K562 (cell line): ENCODE data around the gene CPOX. TPM values are rescaled to one million over a fixed set of nuclear protein-coding genes. Genes with fewer than 3 reads are reported as not detected.

Source experiments
- ATAC-seq: fragments of 200-7000 bp; cut with Tn5 transposase; 3 replicates; pipeline ENCODE4 v1.9.1; 2020; ENCODE audit warnings: moderate library complexity
- BruUV-seq: library from RNA; stranded (reverse); fragments of 400-500 nt; replicated peaks from 2 replicates; lab custom pipeline; 2021; lab: Mats Ljungman, UMichigan
- CTCF ChIA-PET: fragments of 300-600 bp; formaldehyde crosslinking; extraction: SDS; loops from one replicate; lab custom pipeline; 2021; ENCODE audit warnings: low intra/inter-chr PET ratio; lab: Yijun Ruan, JAX
- POLR2A ChIA-PET: fragments of 300-600, 350-650 bp; sonication (Branson Sonifier 250); formaldehyde crosslinking; extraction: SDS; loops from one replicate; lab custom pipeline; 2021; ENCODE audit warnings: antibody characterized with exemption, inconsistent platforms; lab: Yijun Ruan, JAX
- DNase-seq, 4 experiments: peaks; one replicate each; pipeline versions ENCODE4 v3.0.0 to v3.0.0-alpha.2; 2011 to 2018; ENCODE audit warnings: low spot score in 3 of 4, mixed read lengths in 3 of 4; ENCODE audit errors: extremely low read depth in 1 of 4
- FAIRE-seq: peaks from 2 replicates; lab custom pipeline; 2011; peaks lifted over from hg19 to GRCh38; lab: Jason Lieb, UNC
- H2AFZ ChIP-seq: 2 replicates; pipeline ENCODE4 v1.6.0; 2011; ENCODE audit warnings: low read depth, low read length, control low read depth, inconsistent platforms
- H3K27ac ChIP-seq: fragments of 200-600 bp; 3 replicates; pipeline ENCODE4 v1.8.0; 2011; ENCODE audit warnings: low read depth, mild to moderate bottlenecking, control low read depth, inconsistent platforms, low read length, moderate library complexity, mixed read lengths; ENCODE audit errors: extremely low read depth
- H3K27me3 ChIP-seq, 2 experiments: fragments of 300-600 bp in 1 of 2; 2 replicates in 1 of 2; 3 replicates in 1 of 2; pipeline versions ENCODE4 v1.6.0 to v1.8.0; 2011; ENCODE audit warnings: inconsistent platforms in 2 of 2, low read length in 2 of 2, mild to moderate bottlenecking in 1 of 2, mixed read lengths in 1 of 2, moderate library complexity in 1 of 2; ENCODE audit not compliant: control insufficient read depth in 2 of 2, insufficient read depth in 2 of 2
- H3K36me3 ChIP-seq: fragments of 300-600 bp; 3 replicates; pipeline ENCODE4 v1.8.0; 2011; ENCODE audit warnings: mild to moderate bottlenecking, low read length, inconsistent platforms; ENCODE audit not compliant: control insufficient read depth, insufficient read depth
- H3K4me1 ChIP-seq, 2 experiments: fragments of 200-600 bp in 1 of 2; replicated peaks in 1 of 2; 2 replicates in 1 of 2; 3 replicates in 1 of 2; pipeline versions ENCODE4 v1.5.1 to v1.8.0; 2011; ENCODE audit warnings: inconsistent platforms in 2 of 2, low read length in 2 of 2, mild to moderate bottlenecking in 1 of 2, mixed read lengths in 1 of 2, moderate library complexity in 1 of 2; ENCODE audit not compliant: control insufficient read depth in 2 of 2, insufficient read depth in 2 of 2
- H3K4me2 ChIP-seq: 2 replicates; pipeline ENCODE4 v1.6.1; 2011; ENCODE audit warnings: low read length, control low read depth, inconsistent platforms, mixed read lengths; ENCODE audit not compliant: insufficient read depth
- H3K4me3 ChIP-seq: fragments of 200-600 bp; sonication (generic), shearing (Covaris generic); 2 replicates; pipeline ENCODE4 v1.5.1; 2016; ENCODE audit warnings: control low read depth, inconsistent platforms
- H3K79me2 ChIP-seq: fragments of 200-600 bp; 3 replicates; pipeline ENCODE4 v1.8.0; 2011; ENCODE audit warnings: low read length, inconsistent platforms; ENCODE audit not compliant: control insufficient read depth, insufficient read depth
- H3K9ac ChIP-seq, 2 experiments: 2 replicates each; pipeline versions ENCODE4 v1.6.0 to v1.6.1; 2011; ENCODE audit warnings: low read depth in 2 of 2, low read length in 2 of 2, control low read depth in 1 of 2, inconsistent platforms in 1 of 2, mild to moderate bottlenecking in 1 of 2, mixed read lengths in 1 of 2; ENCODE audit not compliant: insufficient read depth in 1 of 2
- H3K9me1 ChIP-seq: one replicate; pipeline ENCODE4 v1.6.0; 2011; ENCODE audit warnings: inconsistent platforms, mild to moderate bottlenecking, low read length, moderate library complexity; ENCODE audit not compliant: control insufficient read depth, insufficient read depth
- H3K9me3 ChIP-seq: replicated peaks from 2 replicates; pipeline ENCODE4 v1.5.1; 2011; ENCODE audit warnings: low read depth, low read length, inconsistent platforms; ENCODE audit not compliant: control insufficient read depth, insufficient read depth
- H4K20me1 ChIP-seq: replicated peaks from 2 replicates; pipeline ENCODE4 v1.6.1; 2011; ENCODE audit warnings: low read length, inconsistent platforms, mixed read lengths; ENCODE audit not compliant: control insufficient read depth, insufficient read depth
- COPS2 ChIP-seq: fragments of 450-650 bp; conservative IDR thresholded peaks from 2 replicates; pipeline ENCODE4 v1.6.1; 2016; ENCODE audit warnings: mild to moderate bottlenecking, moderate library complexity
- DDX20 ChIP-seq: fragments of 450-650 bp; IDR thresholded peaks from 2 replicates; pipeline ENCODE4 v1.6.1; 2016; ENCODE audit warnings: missing genetic modification characterization, low read depth, mild to moderate bottlenecking, missing compliant biosample characterization, moderate library complexity
- ETV6 ChIP-seq, 3 experiments: fragments of 150-350 bp in 1 of 3; sonication (generic) in 1 of 3; formaldehyde crosslinking in 1 of 3; IDR thresholded peaks; 2 replicates each; pipeline versions ENCODE4 v1.6.1 to v1.8.0; 2014 to 2022; ENCODE audit warnings: borderline replicate concordance in 2 of 3, low read depth in 2 of 3, antibody characterized with exemption in 1 of 3, low read length in 1 of 3, mild to moderate bottlenecking in 1 of 3, missing genetic modification reagents in 1 of 3
- MYC ChIP-seq, 2 experiments: fragments of 250-450 bp in 1 of 2; sonication (Bioruptor Pico) in 1 of 2; IDR thresholded peaks; 2 replicates each; pipeline versions ENCODE4 v1.5.1 to v1.6.1; 2012 to 2021; ENCODE audit warnings: low read depth in 2 of 2, borderline replicate concordance in 1 of 2, improper control_type of control experiment in 1 of 2, low read length in 1 of 2, mild to moderate bottlenecking in 1 of 2, moderate library complexity in 1 of 2
- POLR2B ChIP-seq: fragments of 450-650 bp; IDR thresholded peaks from 2 replicates; pipeline ENCODE4 v1.6.1; 2018; ENCODE audit warnings: low read depth; ENCODE audit not compliant: partially characterized antibody
- XRCC5 ChIP-seq: fragments of 200-400 bp; formaldehyde crosslinking; IDR thresholded peaks from 2 replicates; pipeline ENCODE4 v1.6.1; 2017; ENCODE audit warnings: low read depth, mild to moderate bottlenecking, low read length
- ZNF263 ChIP-seq: sonication (generic); formaldehyde crosslinking; IDR thresholded peaks from 2 replicates; pipeline ENCODE4 v1.8.0; 2022; ENCODE audit warnings: mild to moderate bottlenecking, missing genetic modification reagents, borderline replicate concordance
- ZNF324 ChIP-seq: fragments of 250-450 bp; sonication (Bioruptor Pico); IDR thresholded peaks from 2 replicates; pipeline ENCODE4 v1.4.0; 2020; ENCODE audit warnings: mild to moderate bottlenecking
- ZNF780A ChIP-seq: fragments of 250-450 bp; sonication (Bioruptor Pico); IDR thresholded peaks from 2 replicates; pipeline ENCODE4 v1.5.0; 2021; ENCODE audit warnings: mild to moderate bottlenecking
- WGBS: fragments of 100-300 bp; shearing (Covaris generic); methylation state at CpG from one replicate; pipeline ENCODE4 v1.1.6; 2016; ENCODE audit warnings: low coverage, mixed read lengths; ENCODE audit not compliant: insufficient coverage; ENCODE audit errors: missing lambda C conversion rate; 5-methylcytosine and 5-hydroxymethylcytosine counted together
- in situ Hi-C: fragments of 300-500 bp; cut with MboI; formaldehyde crosslinking; loops from 4 replicates; pipeline ENCODE4 v1.15.0; 2018; ENCODE audit warnings: inconsistent platforms, mixed read lengths
- intact Hi-C: fragments of 100-400 bp; cut with micrococcal nuclease; formaldehyde crosslinking; loops from 2 replicates; pipeline ENCODE4 v1.14.2; 2022
- polyA plus RNA-seq, 8 experiments: library from polyadenylated mRNA; depleted of rRNA in 4 of 8; stranded (reverse) in 5 of 8; unstranded in 3 of 8; fragments of >200 nt; fragmentation: Nextera tagmentation in 2 of 8; fragmentation: Illumina TruSeq in 1 of 8; extraction: Ambion mirVana in 2 of 8; extraction: Trizol in 1 of 8; gene quantifications; 2 replicates each; pipeline versions ENCODE4 v1.2.1 to v1.2.3, GENCODE V29; 2011 to 2014; ENCODE audit warnings: inconsistent platforms in 1 of 8, missing spikeins in 1 of 8
- total RNA-seq, 7 experiments: library from RNA; depleted of rRNA in 6 of 7; stranded (reverse); fragments of >200 nt in 6 of 7; fragmentation: Illumina TruSeq in 2 of 7; extraction: Trizol in 2 of 7; gene quantifications; 2 replicates each; pipeline versions ENCODE4 v1.2.1 to v1.2.3, GENCODE V29; 2011 to 2021; ENCODE audit warnings: low replicate concordance in 1 of 7
- TF ChIP-seq, protein P1 (sequence below): sonication (generic); formaldehyde crosslinking; IDR thresholded peaks from 2 replicates; pipeline ENCODE4 v1.8.0; 2023; ENCODE audit warnings: mild to moderate bottlenecking, missing genetic modification reagents

The CPOX gene
- total and polyA plus RNA-seq, 9 of the 15 experiments (the other 6 are each of a cell fraction or from before 2014, with no cell fraction given): 14.6 to 82.1 (median 24.8) TPM

GRCh38 chr3:98530676-98531075, 62.7 kb downstream of the CPOX start:
- Histone ChIP-seq H3K4me2 (no peak overlapping the region), H3K4me1 (peaks cover 6 to 9% of the 10 kb centered on the region in 2 experiments; a peak in 3 of 5 replicates), H3K9ac (no peak overlapping the region), H3K27ac (no peak overlapping the region), H3K27me3 (no peaks in the 10 kb centered on the region), H2AFZ (no peak overlapping the region), H3K36me3 (no peaks in the 10 kb centered on the region), H3K9me3 (no peaks in the 10 kb centered on the region), H3K9me1 (no peaks in the 10 kb centered on the region), H3K79me2 (no peaks in the 10 kb centered on the region), H3K4me3 (no peak overlapping the region), H4K20me1 (no peaks in the 10 kb centered on the region)
- in situ Hi-C loops (no loop called here), intact Hi-C loops (no loop called here)
- CTCF ChIA-PET: no interaction called here
- POLR2A ChIA-PET: no interaction called here
- DNase-seq: no peak
- no peak for FAIRE-seq
- ATAC-seq: no peak
- 56% methylated on average over 2 of the region's 2 CpGs for WGBS
- no TSS peak for BruUV-seq
- TF ChIP-seq MYC (IDR thresholded peaks at IDR 0.05; ENCODE audit: low read depth, low read length) (no peak), MYC (CRISPR knock-in tag; IDR thresholded peaks at IDR 0.05; ENCODE audit: borderline replicate concordance, low read depth) (no peak), ZNF780A (CRISPR knock-in tag) (no peak)

GRCh38 chr3:98529856-98530459, 63.5 kb downstream of the CPOX start:
- FAIRE-seq (no peak), DNase-seq (peak in 1 of 4 experiments; percentile 14), ATAC-seq (peak; percentile 61; the same call in 2 of the 3 replicates)
- Histone ChIP-seq H3K4me1 (peaks cover 6 to 9% of the 10 kb centered on the region in 2 experiments; a peak in 3 of 5 replicates), H3K9me3 (no peaks in the 10 kb centered on the region), H2AFZ (peak overlapping the region; percentile 62), H3K27me3 (no peaks in the 10 kb centered on the region), H3K79me2 (no peaks in the 10 kb centered on the region), H4K20me1 (no peaks in the 10 kb centered on the region), H3K4me3 (no peak overlapping the region), H3K9ac (no peak overlapping the region), H3K9me1 (no peaks in the 10 kb centered on the region), H3K27ac (no peak overlapping the region), H3K36me3 (no peaks in the 10 kb centered on the region), H3K4me2 (no peak overlapping the region)
- CTCF ChIA-PET: no interaction called here
- BruUV-seq: no TSS peak
- WGBS: 64% methylated on average over 7 of the region's 8 CpGs
- intact Hi-C loops: no loop called here
- in situ Hi-C loops: no loop called here
- POLR2A ChIA-PET: interaction anchor here (0.6 kb wide), 1 partner anchor 381 kb away, joined by 3 read pairs; no protein-coding TSS in a partner anchor
- TF ChIP-seq, protein P1, sequence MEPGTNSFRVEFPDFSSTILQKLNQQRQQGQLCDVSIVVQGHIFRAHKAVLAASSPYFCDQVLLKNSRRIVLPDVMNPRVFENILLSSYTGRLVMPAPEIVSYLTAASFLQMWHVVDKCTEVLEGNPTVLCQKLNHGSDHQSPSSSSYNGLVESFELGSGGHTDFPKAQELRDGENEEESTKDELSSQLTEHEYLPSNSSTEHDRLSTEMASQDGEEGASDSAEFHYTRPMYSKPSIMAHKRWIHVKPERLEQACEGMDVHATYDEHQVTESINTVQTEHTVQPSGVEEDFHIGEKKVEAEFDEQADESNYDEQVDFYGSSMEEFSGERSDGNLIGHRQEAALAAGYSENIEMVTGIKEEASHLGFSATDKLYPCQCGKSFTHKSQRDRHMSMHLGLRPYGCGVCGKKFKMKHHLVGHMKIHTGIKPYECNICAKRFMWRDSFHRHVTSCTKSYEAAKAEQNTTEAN (CRISPR knock-in tag): no peak
- TF ChIP-seq DDX20 (tag) (no peak), POLR2B (no peak), ETV6 (IDR thresholded peaks at IDR 0.05; ENCODE audit: borderline replicate concordance in 1 of 2, low read depth in 2 of 2, low read length in 1 of 2) (no peak), ETV6 (CRISPR knock-in tag; IDR thresholded peaks at IDR 0.05; ENCODE audit: borderline replicate concordance) (no peak), COPS2 (no peak), XRCC5 (no peak), ZNF324 (CRISPR knock-in tag) (no peak), ZNF263 (CRISPR knock-in tag) (no peak)
